ENCODE measurements around the gene TRPT1. TPM values are rescaled to one million over a fixed set of nuclear protein-coding genes. Genes with fewer than 3 reads are reported as not detected.

Gene TRPT1
- total RNA-seq, 1 experiment from 2014 or later: 58.8 TPM

DNA sequence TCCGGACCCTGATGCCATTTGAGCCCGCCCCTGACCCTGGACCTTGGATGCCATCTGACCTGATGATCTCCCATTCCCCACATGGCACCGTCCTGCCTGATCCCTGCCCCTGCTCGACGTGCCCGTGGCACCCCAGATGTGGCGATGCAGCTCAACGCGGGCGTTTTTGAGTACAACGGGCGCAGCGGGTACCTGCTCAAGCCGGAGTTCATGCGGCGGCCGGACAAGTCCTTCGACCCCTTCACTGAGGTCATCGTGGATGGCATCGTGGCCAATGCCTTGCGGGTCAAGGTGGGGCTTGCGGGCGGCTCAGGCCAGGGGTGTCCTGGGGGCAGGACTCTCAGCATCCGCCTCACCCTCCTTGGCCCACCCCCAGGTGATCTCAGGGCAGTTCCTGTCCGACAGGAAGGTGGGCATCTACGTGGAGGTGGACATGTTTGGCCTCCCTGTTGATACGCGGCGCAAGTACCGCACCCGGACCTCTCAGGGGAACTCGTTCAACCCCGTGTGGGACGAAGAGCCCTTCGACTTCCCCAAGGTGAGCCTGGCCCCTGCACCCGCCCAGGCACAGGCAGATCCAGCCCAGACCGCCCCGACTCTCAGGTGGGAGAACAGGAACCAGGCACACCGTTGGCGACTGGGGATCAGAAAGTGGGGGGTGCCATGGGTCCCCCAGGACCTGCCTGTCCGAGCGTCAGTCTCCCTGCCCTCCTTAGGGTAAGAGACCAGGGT lies 36.5 kb upstream of the TRPT1 start:
- CTCF ChIA-PET: interaction anchor here (1.2 to 4.5 kb wide), 5 partner anchors 12 to 80 kb away, joined by 3 to 65 read pairs (median 9); partner anchors contain the start of gene PLCB3
- no peak overlapping the region for H3K27ac Mint-ChIP-seq
- no peaks in the 10 kb centered on the region for H3K27me3 Mint-ChIP-seq (ENCODE audit: low read depth)

DNA sequence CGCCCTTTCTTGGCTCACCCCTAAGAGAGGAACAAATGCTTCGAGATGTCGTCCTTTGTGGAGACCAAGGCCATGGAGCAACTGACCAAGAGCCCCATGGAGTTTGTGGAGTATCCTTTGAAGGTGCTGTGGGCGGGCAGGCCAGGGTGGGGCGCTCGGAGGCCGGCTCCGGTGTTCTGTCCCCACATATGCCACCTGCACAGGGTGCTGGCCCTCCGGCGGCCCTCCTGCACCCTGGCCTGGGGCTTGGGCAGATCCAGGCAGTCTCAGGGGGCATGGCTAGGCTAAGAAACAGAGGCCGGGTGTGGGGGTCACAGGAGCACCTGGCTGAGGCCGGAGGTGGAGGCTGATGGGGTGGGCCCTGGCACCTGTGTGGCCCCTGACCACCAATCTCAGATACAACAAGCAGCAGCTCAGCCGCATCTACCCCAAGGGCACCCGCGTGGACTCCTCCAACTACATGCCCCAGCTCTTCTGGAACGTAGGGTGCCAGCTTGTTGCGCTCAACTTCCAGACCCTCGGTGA lies 35.6 kb upstream of the TRPT1 start:
- no peak overlapping the region for H3K4me3 Mint-ChIP-seq
- H3K4me1 Mint-ChIP-seq: no peaks in the 10 kb centered on the region; the same call in 1 of the 2 replicates
- DNase-seq (ENCODE audit: low spot score) (no peak), ATAC-seq (no peak)
- H3K9me3 Mint-ChIP-seq: no peaks in the 10 kb centered on the region
- peaks cover 45% of the 10 kb centered on the region for H3K36me3 Mint-ChIP-seq
- H3K27ac Mint-ChIP-seq: no peak overlapping the region
- POLR2A ChIA-PET: interaction anchor here (1.0 kb wide), 1 partner anchor 9 kb away, joined by 3 read pairs; no protein-coding TSS in a partner anchor
- CTCF ChIA-PET: interaction anchor here (1.5 kb wide), 1 partner anchor 11 kb away, joined by 4 read pairs; no protein-coding TSS in a partner anchor
- no peak for TF ChIP-seq ETV6 (CRISPR knock-in tag; IDR thresholded peaks at IDR 0.05)
- TF ChIP-seq, protein P1, sequence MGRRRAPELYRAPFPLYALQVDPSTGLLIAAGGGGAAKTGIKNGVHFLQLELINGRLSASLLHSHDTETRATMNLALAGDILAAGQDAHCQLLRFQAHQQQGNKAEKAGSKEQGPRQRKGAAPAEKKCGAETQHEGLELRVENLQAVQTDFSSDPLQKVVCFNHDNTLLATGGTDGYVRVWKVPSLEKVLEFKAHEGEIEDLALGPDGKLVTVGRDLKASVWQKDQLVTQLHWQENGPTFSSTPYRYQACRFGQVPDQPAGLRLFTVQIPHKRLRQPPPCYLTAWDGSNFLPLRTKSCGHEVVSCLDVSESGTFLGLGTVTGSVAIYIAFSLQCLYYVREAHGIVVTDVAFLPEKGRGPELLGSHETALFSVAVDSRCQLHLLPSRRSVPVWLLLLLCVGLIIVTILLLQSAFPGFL (CRISPR knock-in tag; IDR thresholded peaks at IDR 0.05; ENCODE audit: borderline replicate concordance): no peak
- TF ChIP-seq, protein P2, sequence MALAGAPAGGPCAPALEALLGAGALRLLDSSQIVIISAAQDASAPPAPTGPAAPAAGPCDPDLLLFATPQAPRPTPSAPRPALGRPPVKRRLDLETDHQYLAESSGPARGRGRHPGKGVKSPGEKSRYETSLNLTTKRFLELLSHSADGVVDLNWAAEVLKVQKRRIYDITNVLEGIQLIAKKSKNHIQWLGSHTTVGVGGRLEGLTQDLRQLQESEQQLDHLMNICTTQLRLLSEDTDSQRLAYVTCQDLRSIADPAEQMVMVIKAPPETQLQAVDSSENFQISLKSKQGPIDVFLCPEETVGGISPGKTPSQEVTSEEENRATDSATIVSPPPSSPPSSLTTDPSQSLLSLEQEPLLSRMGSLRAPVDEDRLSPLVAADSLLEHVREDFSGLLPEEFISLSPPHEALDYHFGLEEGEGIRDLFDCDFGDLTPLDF (CRISPR knock-in tag; IDR thresholded peaks at IDR 0.05): no peak
- TF ChIP-seq, protein P3, sequence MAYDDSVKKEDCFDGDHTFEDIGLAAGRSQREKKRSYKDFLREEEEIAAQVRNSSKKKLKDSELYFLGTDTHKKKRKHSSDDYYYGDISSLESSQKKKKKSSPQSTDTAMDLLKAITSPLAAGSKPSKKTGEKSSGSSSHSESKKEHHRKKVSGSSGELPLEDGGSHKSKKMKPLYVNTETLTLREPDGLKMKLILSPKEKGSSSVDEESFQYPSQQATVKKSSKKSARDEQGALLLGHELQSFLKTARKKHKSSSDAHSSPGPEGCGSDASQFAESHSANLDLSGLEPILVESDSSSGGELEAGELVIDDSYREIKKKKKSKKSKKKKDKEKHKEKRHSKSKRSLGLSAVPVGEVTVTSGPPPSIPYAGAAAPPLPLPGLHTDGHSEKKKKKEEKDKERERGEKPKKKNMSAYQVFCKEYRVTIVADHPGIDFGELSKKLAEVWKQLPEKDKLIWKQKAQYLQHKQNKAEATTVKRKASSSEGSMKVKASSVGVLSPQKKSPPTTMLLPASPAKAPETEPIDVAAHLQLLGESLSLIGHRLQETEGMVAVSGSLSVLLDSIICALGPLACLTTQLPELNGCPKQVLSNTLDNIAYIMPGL (CRISPR knock-in tag; IDR thresholded peaks at IDR 0.05): no peak
- no peak for TF ChIP-seq NFE2L1 (CRISPR knock-in tag; IDR thresholded peaks at IDR 0.05)
- no peak for TF ChIP-seq PRRX2 (CRISPR knock-in tag; IDR thresholded peaks at IDR 0.05)
- TF ChIP-seq, protein P4, sequence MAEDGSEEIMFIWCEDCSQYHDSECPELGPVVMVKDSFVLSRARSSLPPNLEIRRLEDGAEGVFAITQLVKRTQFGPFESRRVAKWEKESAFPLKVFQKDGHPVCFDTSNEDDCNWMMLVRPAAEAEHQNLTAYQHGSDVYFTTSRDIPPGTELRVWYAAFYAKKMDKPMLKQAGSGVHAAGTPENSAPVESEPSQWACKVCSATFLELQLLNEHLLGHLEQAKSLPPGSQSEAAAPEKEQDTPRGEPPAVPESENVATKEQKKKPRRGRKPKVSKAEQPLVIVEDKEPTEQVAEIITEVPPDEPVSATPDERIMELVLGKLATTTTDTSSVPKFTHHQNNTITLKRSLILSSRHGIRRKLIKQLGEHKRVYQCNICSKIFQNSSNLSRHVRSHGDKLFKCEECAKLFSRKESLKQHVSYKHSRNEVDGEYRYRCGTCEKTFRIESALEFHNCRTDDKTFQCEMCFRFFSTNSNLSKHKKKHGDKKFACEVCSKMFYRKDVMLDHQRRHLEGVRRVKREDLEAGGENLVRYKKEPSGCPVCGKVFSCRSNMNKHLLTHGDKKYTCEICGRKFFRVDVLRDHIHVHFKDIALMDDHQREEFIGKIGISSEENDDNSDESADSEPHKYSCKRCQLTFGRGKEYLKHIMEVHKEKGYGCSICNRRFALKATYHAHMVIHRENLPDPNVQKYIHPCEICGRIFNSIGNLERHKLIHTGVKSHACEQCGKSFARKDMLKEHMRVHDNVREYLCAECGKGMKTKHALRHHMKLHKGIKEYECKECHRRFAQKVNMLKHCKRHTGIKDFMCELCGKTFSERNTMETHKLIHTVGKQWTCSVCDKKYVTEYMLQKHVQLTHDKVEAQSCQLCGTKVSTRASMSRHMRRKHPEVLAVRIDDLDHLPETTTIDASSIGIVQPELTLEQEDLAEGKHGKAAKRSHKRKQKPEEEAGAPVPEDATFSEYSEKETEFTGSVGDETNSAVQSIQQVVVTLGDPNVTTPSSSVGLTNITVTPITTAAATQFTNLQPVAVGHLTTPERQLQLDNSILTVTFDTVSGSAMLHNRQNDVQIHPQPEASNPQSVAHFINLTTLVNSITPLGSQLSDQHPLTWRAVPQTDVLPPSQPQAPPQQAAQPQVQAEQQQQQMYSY (CRISPR knock-in tag; IDR thresholded peaks at IDR 0.05): no peak
- no peak for TF ChIP-seq KAT7 (CRISPR knock-in tag; IDR thresholded peaks at IDR 0.05; ENCODE audit: borderline replicate concordance)
- TF ChIP-seq TP53 (CRISPR knock-in tag; IDR thresholded peaks at IDR 0.05): no peak
- H3K27me3 Mint-ChIP-seq (ENCODE audit: low read depth): no peaks in the 10 kb centered on the region

More for the DNA sequence above, 36.5 kb upstream of the TRPT1 start:
- POLR2A ChIA-PET: interaction anchor here (1.0 to 1.4 kb wide), 2 partner anchors 16 to 21 kb away, joined by 3 to 4 read pairs; no protein-coding TSS in a partner anchor
- TF ChIP-seq FOXP1 (CRISPR knock-in tag; IDR thresholded peaks at IDR 0.05; ENCODE audit: borderline replicate concordance) (no peak), OVOL2 (CRISPR knock-in tag; IDR thresholded peaks at IDR 0.05; ENCODE audit: borderline replicate concordance) (no peak), CBFB (CRISPR knock-in tag; IDR thresholded peaks at IDR 0.05; ENCODE audit: low read depth) (no peak), MXD4 (CRISPR knock-in tag; IDR thresholded peaks at IDR 0.05; ENCODE audit: borderline replicate concordance) (no peak)
- Mint-ChIP-seq H3K4me1 (no peaks in the 10 kb centered on the region; the same call in 1 of the 2 replicates), H3K4me3 (no peak overlapping the region), H3K36me3 (peaks cover 45% of the 10 kb centered on the region), H3K9me3 (no peaks in the 10 kb centered on the region)
- no peak for ATAC-seq
- DNase-seq (ENCODE audit: low spot score): no peak
